CD14-positive monocyte (primary cell): ENCODE results near the gene GDF2. TPM values are rescaled to one million over a fixed set of nuclear protein-coding genes. Genes with fewer than 3 reads are reported as not detected.

Experiments
- DNase-seq, 3 donors: peaks; one replicate each; pipeline ENCODE4 v3.0.0-alpha.2; 2011 to 2022
- H2AFZ ChIP-seq: 2 replicates; pipeline ENCODE4 v1.6.0; 2012; ENCODE audit warnings: mild to moderate bottlenecking, low read depth, low read length, inconsistent platforms; ENCODE audit not compliant: insufficient read depth, poor library complexity, severe bottlenecking
- H3K27ac ChIP-seq, 2 donors: 1 replicate in 1 of 2; 2 replicates in 1 of 2; pipeline ENCODE4 v1.5.1; 2012 to 2013; ENCODE audit warnings: low read length in 2 of 2, control low read depth in 1 of 2, inconsistent platforms in 1 of 2, low read depth in 1 of 2, mild to moderate bottlenecking in 1 of 2
- H3K27me3 ChIP-seq, 2 donors: one replicate each; pipeline versions ENCODE4 v1.6.0 to v1.6.1; 2011 to 2013; ENCODE audit warnings: low read length in 2 of 2; ENCODE audit not compliant: control insufficient read depth in 2 of 2, insufficient read depth in 2 of 2
- H3K36me3 ChIP-seq, 2 donors: replicated peaks in 1 of 2; 1 replicate in 1 of 2; 2 replicates in 1 of 2; pipeline versions ENCODE4 v1.5.1 to v1.6.1; 2012 to 2013; ENCODE audit warnings: low read length in 2 of 2, control low read depth in 1 of 2, inconsistent platforms in 1 of 2, mild to moderate bottlenecking in 1 of 2; ENCODE audit not compliant: insufficient read depth in 2 of 2, control insufficient read depth in 1 of 2
- H3K4me1 ChIP-seq, 2 donors: 1 replicate in 1 of 2; 2 replicates in 1 of 2; pipeline versions ENCODE4 v1.5.1 to v1.6.1; 2012 to 2013; ENCODE audit warnings: low read length in 2 of 2, control low read depth in 1 of 2, inconsistent platforms in 1 of 2, mild to moderate bottlenecking in 1 of 2, moderate library complexity in 1 of 2; ENCODE audit not compliant: insufficient read depth in 2 of 2, control insufficient read depth in 1 of 2
- H3K4me2 ChIP-seq: replicated peaks from 2 replicates; pipeline ENCODE3; 2012; ENCODE audit warnings: low read length, moderate library complexity, mild to moderate bottlenecking; ENCODE audit not compliant: poor library complexity, severe bottlenecking; ENCODE audit errors: extremely low read depth
- H3K4me3 ChIP-seq, 3 experiments: fragments of 200-600 bp in 1 of 3; sonication (generic) in 1 of 3; replicated peaks in 1 of 3; 1 replicate in 2 of 3; 2 replicates in 1 of 3; pipeline ENCODE4 v1.5.1; 2011 to 2013; ENCODE audit warnings: low read length in 3 of 3, mild to moderate bottlenecking in 3 of 3, control low read depth in 2 of 3, low read depth in 2 of 3, inconsistent platforms in 1 of 3, moderate library complexity in 1 of 3
- H3K79me2 ChIP-seq: 2 replicates; pipeline ENCODE4 v1.6.0; 2012; ENCODE audit warnings: mild to moderate bottlenecking, control low read depth, inconsistent platforms, low read length, moderate library complexity; ENCODE audit not compliant: insufficient read depth
- H3K9ac ChIP-seq: 2 replicates; pipeline ENCODE4 v1.6.0; 2017; ENCODE audit warnings: low read length, mild to moderate bottlenecking; ENCODE audit not compliant: insufficient read depth, poor library complexity, severe bottlenecking
- H3K9me3 ChIP-seq, 2 donors: replicated peaks in 1 of 2; 1 replicate in 1 of 2; 2 replicates in 1 of 2; pipeline versions ENCODE4 v1.5.1 to v1.6.1; 2012 to 2013; ENCODE audit warnings: low read length in 2 of 2, control low read depth in 1 of 2; ENCODE audit not compliant: control insufficient read depth in 1 of 2, insufficient read depth in 1 of 2
- H4K20me1 ChIP-seq: 2 replicates; pipeline ENCODE4 v1.6.0; 2012; ENCODE audit warnings: mild to moderate bottlenecking, low read length, control low read depth, moderate library complexity; ENCODE audit not compliant: insufficient read depth
- H3K27ac Mint-ChIP-seq, 7 donors: one replicate each; pipeline ENCODE4 v1.8.0; 2020; ENCODE audit warnings: mild to moderate bottlenecking in 7 of 7, mixed read lengths in 7 of 7, moderate library complexity in 6 of 7, inconsistent platforms in 2 of 7
- H3K27me3 Mint-ChIP-seq, 3 donors: one replicate each; pipeline ENCODE4 v1.8.0; 2021 to 2022; ENCODE audit warnings: low read depth in 3 of 3, mild to moderate bottlenecking in 3 of 3, mixed read lengths in 3 of 3, moderate library complexity in 3 of 3, inconsistent platforms in 1 of 3
- H3K36me3 Mint-ChIP-seq, 2 donors: one replicate each; pipeline ENCODE4 v1.8.0; 2020; ENCODE audit warnings: mixed read lengths in 2 of 2, inconsistent platforms in 1 of 2, mild to moderate bottlenecking in 1 of 2
- H3K4me1 Mint-ChIP-seq: one replicate; pipeline ENCODE4 v1.8.0; 2020; ENCODE audit warnings: mild to moderate bottlenecking, mixed read lengths
- H3K4me3 Mint-ChIP-seq, 2 donors: one replicate each; pipeline ENCODE4 v1.8.0; 2020; ENCODE audit warnings: mild to moderate bottlenecking in 2 of 2, mixed read lengths in 2 of 2, moderate library complexity in 1 of 2
- H3K9me3 Mint-ChIP-seq, 7 donors: one replicate each; pipeline ENCODE4 v1.8.0; 2020 to 2022; ENCODE audit warnings: mixed read lengths in 7 of 7, mild to moderate bottlenecking in 6 of 7, moderate library complexity in 6 of 7, inconsistent platforms in 2 of 7
- WGBS: methylation state at CpG from one replicate; pipeline ENCODE4 v1.1.5; 2013; ENCODE audit warnings: missing lambda C conversion rate; ENCODE audit not compliant: insufficient coverage; 5-methylcytosine and 5-hydroxymethylcytosine counted together
- intact Hi-C, 2 donors: fragments of 100-400 bp; cut with micrococcal nuclease; formaldehyde crosslinking; loops; one replicate each; pipeline versions ENCODE4 v1.15.0 to v1.15.1; 2023
- polyA plus RNA-seq, 3 donors: library from polyadenylated mRNA; depleted of rRNA in 1 of 3; unstranded in 2 of 3; stranded (reverse) in 1 of 3; fragments of 300-500 nt in 2 of 3; fragments of >200 nt in 1 of 3; fragmentation: Illumina TruSeq in 2 of 3; gene quantifications; 1 replicate in 2 of 3; 2 replicates in 1 of 3; pipeline ENCODE4 v1.2.3, GENCODE V29; 2012 to 2021
- TF ChIP-seq, protein P1 (sequence below): fragments of 200-600 bp; IDR thresholded peaks from one replicate; pipeline ENCODE4 v1.8.0; 2022; ENCODE audit warnings: antibody characterized with exemption, mild to moderate bottlenecking

The GDF2 gene
- polyA plus RNA-seq, 3 donors = not detected

DNA sequence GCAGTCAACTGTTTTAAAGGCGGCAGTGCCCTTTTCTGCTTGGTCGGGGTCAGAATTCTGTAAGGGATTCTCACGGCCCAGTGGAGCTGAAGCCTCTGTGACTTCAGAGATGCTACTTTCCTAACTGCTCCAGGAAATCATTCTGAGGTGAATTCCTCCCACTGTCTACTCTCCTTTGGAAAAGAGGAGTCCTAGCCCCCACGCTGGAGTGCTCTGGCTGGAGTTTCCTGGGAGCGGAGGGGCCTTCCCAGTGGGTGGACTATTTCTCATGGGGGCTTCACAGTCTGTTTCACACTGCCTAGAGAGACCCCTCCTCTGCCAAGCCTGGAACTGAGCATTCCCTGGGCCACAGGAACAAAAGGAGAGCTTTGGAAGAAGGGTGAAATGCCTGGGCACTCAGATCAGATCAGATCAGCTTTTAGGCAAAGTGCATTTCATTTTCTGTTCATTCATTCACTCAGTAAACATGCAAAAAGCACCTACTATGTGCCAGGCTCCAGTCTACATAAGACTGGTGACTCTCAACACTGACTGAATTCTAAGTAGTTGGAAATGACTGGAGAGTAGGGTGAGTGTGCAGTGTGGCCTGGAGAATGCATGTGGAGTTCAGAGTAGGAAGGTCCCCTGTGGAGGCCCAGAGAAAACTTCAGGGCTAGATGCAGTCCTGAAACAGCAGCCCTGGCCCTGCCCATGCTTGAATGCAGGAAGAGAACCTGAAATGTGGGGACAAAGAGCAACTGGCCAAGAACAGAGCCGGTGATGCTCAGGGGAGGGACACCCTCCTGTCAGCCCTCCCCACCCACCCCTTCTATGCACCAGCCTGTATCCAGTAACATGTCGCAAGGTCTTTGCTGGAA is 49.6 kb downstream of the GDF2 start:
- no peak for DNase-seq
- Histone ChIP-seq H2AFZ (no peak overlapping the region), H3K27me3 (peaks cover under 1 to 5% of the 10 kb centered on the region in 2 donors), H3K79me2 (no peaks in the 10 kb centered on the region), H3K36me3 (no peaks in the 10 kb centered on the region), H3K9ac (no peak overlapping the region), H3K4me1 (no peaks in the 10 kb centered on the region), H3K27ac (no peak overlapping the region), H4K20me1 (no peaks in the 10 kb centered on the region), H3K9me3 (no peaks in the 10 kb centered on the region), H3K4me2 (no peak overlapping the region), H3K4me3 (no peak overlapping the region)
- H3K4me3 Mint-ChIP-seq = no peak overlapping the region
- TF ChIP-seq, protein P1, sequence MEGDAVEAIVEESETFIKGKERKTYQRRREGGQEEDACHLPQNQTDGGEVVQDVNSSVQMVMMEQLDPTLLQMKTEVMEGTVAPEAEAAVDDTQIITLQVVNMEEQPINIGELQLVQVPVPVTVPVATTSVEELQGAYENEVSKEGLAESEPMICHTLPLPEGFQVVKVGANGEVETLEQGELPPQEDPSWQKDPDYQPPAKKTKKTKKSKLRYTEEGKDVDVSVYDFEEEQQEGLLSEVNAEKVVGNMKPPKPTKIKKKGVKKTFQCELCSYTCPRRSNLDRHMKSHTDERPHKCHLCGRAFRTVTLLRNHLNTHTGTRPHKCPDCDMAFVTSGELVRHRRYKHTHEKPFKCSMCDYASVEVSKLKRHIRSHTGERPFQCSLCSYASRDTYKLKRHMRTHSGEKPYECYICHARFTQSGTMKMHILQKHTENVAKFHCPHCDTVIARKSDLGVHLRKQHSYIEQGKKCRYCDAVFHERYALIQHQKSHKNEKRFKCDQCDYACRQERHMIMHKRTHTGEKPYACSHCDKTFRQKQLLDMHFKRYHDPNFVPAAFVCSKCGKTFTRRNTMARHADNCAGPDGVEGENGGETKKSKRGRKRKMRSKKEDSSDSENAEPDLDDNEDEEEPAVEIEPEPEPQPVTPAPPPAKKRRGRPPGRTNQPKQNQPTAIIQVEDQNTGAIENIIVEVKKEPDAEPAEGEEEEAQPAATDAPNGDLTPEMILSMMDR = no peak
- no peaks in the 10 kb centered on the region for H3K9me3 Mint-ChIP-seq
- peaks cover 5 to 11% (median 10%) of the 10 kb centered on the region in 3 donors for H3K27me3 Mint-ChIP-seq
- 100% methylated on average over 1 of the region's 7 CpGs for WGBS
- intact Hi-C loops = no loop called here
- H3K4me1 Mint-ChIP-seq = peaks cover 6% of the 10 kb centered on the region
- H3K36me3 Mint-ChIP-seq = no peaks in the 10 kb centered on the region
- H3K27ac Mint-ChIP-seq = no peak overlapping the region

DNA sequence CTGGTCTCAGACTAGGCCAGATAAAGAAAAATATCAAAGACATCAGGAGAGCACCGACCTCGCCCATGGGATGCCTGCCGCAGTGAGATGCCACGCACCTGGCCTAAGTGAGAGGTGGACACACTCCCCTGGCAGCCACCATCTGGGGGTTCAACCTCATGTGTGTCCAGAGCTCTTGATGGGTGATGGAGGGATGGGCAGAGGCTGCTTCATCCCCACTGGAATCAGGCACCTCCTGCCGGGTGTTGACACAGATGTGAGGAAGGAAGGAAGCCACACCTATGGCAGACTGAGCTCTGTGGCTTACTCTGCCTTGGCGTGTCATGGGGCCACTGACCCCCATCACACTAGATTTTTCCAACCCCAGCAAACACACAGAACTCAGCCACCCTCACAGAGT is 50.5 kb downstream of the GDF2 start:
- H3K79me2 ChIP-seq = no peaks in the 10 kb centered on the region
- WGBS = 49% methylated on average over 4 of the region's 6 CpGs
- Mint-ChIP-seq H3K4me3 (no peak overlapping the region), H3K27ac (peak overlapping the region in 1 of 7 donors; percentile 26), H3K27me3 (peaks cover 10 to 18% (median 16%) of the 10 kb centered on the region in 3 donors), H3K36me3 (no peaks in the 10 kb centered on the region), H3K9me3 (no peaks in the 10 kb centered on the region), H3K4me1 (peaks cover 6% of the 10 kb centered on the region)
- no peak overlapping the region for H3K9ac ChIP-seq
- no peak overlapping the region for H3K4me3 ChIP-seq
- intact Hi-C loops = no loop called here
- H3K4me2 ChIP-seq = no peak overlapping the region
- no peaks in the 10 kb centered on the region for H3K9me3 ChIP-seq
- H3K27me3 ChIP-seq = peaks cover 6 to 14% of the 10 kb centered on the region in 2 donors
- H4K20me1 ChIP-seq = no peaks in the 10 kb centered on the region
- no peaks in the 10 kb centered on the region for H3K36me3 ChIP-seq
- TF ChIP-seq, protein P1 = no peak
- H3K4me1 ChIP-seq = no peaks in the 10 kb centered on the region
- no peak overlapping the region for H3K27ac ChIP-seq
- DNase-seq = no peak
- no peak overlapping the region for H2AFZ ChIP-seq
